HG02759 (cell line): ENCODE data around the gene CLDN14.

Experiments used
- ATAC-seq: cut with Tn5 transposase; IDR thresholded peaks from one replicate; pipeline ENCODE4 v1.9.1; 2021; ENCODE audit warnings: mild to moderate bottlenecking, moderate library complexity; ENCODE audit not compliant: unreplicated experiment

Gene CLDN14

DNA sequence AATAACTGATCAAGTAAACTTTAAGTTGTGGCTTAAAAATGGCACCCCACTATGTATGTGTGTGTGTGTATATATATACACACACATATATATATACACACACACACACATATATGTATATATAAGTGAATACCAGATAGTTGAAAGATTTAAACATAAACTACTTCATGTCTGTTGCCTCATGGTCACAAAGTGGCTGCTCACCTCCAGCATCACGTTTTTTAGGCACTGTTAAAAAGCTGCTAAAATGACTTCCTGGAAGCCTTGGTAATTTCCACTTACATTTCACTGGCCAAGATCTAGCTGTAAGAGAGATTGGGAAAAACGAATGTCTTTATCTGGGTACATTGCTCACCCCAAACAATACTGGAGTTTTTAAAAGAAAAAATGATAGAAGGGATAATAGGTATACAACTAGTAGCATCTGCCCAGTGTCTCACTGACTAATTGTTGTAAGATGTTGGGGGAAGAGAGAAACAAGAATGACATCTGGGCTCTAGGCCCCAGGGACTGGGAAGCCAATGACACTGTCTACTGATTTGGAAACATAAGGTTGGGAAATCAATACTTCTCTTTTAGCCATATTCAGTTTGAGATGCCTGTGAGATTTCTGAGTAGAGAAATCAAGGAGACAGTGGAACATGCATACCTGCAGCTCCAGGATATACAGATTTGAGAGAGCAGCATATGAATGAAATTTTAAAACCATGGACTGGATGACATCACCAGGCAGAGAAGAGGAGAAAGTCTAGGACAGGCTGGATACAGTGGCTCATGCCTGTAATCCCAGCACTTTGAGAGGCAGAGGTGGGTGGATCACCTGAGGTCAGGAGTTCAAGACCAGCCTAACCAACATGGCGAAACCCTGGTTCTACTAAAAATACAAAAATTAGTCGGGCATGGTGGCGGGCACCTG is 42.8 kb downstream of the CLDN14 start:
- ATAC-seq, result no peak

DNA sequence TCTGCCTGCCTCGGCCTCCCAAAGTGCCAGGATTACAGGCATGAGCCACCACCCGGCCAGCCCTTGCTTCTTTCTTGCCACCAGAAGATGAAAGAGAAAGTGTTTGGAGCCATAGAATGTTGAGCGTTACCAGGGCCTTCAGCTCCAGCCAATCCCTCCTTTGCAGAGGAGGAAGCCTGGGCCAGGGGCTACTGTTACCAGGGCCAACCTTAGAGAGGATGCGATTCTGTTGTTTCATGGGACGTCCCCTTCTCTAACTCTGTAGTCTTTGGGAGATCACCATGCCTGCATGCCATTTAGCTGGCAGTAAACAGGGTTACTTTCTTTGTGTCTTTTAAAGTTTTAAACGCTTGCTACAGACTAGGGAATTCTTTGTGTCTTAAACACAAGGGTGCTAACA is 45.8 kb downstream of the CLDN14 start:
- ATAC-seq, result no peak

DNA sequence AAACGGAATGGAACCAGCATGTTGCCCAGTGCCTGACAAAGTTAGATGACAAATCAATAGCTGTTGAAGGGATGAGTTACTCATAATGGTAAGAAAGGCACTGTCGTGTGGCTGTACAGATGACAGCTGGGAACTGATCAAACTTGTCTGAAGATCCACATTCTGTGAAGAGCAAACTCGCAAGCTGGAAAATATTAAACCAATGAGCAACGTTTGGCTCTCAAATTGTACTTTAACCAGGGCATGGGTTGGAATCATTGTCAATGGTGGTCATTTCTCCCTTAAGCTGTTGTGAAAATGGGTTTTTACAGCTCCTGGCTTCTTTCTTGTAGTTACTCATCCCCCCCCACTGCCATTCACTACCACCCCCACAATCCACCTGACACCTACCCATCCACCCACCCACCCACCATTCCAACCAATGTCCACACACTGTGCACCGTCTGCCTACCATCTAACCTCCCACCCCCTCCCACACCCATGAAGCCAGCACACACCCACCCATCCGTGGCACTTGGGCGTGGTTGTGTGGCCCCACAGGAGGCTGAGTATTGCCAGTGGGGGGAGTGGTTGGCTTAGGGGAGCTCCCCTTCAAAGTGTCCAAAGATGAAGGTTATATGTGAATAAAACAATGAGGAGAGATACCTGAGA is 46.7 kb downstream of the CLDN14 start:
- ATAC-seq, result no peak

DNA sequence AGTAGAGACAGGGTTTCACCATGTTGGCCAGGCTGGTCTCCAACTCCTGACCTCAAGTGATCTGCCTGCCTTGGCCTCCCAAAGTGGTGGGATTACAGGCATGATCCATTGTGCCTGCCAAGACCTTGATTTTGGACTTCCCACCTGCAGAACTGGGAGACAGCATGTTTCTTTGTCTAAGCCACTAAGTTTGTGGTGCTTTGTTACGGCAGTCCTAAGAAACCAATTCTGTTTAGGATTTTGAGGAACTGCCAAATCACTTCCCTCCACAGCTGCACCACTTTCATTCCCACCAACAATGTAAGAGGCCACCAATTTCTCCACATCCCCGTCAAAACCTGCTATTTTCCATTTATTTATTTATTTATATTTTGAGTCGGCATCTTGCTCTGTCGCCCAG is 48.7 kb downstream of the CLDN14 start:
- ATAC-seq, result no peak

DNA sequence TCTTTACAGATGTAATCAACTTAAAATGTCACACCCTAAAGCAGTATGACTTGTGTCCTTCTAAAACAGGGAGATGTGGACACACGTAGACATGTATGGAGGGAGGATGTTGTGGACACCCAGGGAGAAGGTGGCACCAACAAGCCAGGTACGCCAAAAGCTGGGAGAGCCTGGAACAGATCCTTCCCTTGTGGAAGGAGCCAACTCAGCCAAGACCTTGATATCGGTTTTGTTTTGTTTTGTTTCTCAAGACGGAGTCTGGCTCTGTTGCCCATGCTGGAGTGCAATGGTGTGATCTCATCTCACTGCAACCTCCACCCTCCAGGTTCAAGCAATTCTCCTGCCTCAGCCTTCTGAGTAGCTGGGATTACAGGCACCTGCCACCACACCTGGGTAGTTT is 49.1 kb downstream of the CLDN14 start:
- ATAC-seq, result no peak

DNA sequence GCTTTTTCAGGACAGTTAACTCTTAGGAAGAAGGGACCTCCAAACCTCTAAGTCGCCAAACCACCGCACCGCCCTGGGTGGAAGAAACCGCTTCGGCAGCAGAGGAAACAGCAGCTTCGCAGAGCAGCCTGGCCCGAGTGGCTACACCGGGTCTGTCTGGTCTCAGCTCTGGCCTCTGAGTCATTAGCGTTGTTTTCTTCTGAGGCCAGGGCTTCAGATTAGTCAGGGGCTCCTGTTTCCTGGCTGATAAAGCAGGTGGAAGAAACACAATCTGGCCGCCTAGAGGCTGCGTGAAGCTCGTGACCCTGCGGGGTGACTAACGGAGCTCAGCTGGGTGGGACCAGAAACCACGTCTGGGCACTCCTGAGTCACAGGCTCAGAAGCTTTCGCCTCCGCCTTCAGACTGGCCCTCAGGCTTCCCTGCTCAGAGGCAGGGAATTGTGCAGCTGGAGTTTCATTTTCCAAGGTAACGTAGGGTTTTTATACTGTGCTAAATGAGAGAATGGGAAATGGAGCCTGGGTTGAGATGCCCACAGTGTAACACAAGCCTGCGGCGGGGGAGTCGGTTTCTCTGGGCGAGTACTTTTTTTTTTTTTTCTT is 49.9 kb downstream of the CLDN14 start:
- ATAC-seq, result peak; percentile 86

DNA sequence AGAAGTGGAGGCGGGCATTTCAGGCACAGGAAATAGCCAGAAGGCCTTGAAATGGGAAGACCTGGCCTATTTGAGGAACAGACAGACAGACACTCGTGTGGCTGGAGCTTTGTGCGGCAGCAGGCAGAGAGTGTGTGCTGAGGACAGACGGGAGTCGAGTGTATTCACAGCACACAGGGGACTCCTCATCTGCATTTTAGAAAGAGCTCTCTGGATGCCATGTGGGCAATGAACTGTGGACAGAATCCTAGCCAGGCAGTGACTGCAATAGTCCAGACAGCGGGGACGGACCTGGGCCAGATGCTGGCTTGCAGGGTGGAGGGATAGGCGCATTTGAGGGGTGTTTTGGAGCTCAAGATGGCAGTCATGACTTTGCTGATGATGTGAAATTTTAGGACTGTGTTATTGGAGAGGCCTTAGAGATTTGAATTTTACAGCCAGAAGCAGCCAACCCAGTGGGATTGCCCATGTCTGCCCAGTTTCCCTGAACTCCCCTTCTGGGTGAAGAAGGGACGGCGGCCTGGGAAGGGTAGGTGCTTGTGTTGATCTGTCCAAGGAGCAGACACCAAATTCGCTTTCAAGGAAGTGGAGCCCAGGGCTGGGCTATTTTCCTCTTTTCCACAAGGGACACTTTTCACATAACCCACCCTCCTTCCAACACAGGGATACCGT is 51.0 kb downstream of the CLDN14 start:
- ATAC-seq, result no peak

DNA sequence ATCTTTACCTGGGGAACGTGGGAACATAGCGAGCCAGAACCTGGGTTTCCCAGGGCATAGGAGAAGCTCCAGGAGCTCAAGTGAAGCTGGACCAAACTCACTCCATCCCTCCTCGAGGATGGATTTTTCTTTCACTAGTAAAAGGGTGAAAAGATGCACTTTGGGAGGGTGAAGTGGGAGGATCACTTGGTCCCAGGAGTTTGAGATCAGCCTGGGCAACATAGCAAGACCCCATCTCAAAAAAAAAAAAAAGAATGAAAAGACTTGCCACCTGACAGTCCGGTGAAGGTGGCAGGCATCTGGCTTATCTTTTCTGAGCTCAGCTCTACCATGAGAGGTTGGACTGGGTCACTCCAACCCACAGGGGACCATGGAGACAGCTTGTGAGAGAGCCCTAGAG is 52.4 kb downstream of the CLDN14 start:
- no peak for ATAC-seq

DNA sequence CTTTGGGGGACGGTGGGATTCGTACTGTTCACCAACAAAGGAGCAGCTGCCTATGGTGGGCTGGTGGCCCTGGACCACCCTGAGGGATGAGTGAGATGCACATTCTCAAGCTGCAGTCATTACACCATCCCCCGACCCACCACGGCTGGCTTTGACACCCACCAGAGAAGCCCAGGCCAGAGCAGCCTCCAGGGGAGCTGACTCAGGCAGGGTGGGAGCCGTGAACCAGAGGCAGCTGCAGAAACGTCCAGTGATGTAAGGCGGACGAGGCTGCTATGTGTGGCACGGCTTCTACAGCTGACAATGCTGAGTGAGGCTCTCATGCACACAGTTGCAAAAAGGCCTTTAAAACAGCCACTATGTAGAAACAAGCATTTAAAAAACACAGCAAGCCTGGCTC is 54.6 kb downstream of the CLDN14 start:
- no peak for ATAC-seq

DNA sequence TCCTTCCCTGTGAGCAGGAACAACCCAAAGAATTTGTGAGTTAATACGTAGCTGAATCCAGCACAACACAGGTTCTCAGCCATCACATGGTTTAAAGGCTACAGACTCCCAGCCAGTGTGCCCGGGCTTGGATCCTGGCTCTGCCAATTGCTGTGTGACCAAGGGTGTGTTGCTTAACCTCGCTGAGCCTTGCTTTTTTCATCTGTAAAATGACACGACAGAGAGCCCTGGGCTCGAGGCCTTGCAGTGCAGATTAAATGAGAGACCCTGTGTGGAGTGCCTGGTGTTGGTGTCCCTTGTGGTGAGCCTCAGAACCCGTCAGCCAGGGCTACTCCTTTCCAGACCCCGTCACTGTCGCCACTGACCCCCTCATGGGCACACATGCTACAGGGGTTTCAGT is 55.3 kb downstream of the CLDN14 start:
- ATAC-seq, result no peak

DNA sequence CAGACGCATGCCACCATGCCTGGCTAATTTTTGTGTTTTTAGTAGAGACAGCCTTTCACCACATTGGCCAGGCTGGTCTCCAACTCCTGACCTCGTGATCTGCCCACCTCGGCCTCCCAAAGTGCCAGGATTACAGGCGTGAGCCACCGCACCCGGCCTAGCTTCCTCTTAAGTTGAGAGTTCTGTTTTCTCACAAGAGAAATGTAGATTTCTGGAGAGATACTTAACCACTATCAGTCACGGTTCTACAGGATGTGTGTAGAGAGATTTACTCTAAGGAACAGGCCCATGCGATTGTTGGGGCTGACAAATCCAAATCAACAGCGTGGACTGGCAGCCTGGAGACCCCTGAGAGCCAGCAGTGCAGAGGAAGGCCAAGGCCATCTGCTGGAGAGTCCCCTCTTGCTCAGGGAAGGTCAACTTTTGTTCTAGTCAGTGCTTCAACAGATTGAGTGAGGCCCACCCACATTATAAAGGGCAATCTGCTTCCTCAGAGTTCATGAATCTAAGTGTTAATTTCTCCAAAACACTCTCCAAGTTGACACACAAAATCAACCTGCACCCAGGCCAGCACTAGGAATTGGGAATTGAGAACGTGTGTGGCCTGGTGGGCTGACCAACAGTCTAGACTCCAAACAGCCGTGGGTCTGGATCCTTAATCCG is 56.0 kb downstream of the CLDN14 start:
- no peak for ATAC-seq

DNA sequence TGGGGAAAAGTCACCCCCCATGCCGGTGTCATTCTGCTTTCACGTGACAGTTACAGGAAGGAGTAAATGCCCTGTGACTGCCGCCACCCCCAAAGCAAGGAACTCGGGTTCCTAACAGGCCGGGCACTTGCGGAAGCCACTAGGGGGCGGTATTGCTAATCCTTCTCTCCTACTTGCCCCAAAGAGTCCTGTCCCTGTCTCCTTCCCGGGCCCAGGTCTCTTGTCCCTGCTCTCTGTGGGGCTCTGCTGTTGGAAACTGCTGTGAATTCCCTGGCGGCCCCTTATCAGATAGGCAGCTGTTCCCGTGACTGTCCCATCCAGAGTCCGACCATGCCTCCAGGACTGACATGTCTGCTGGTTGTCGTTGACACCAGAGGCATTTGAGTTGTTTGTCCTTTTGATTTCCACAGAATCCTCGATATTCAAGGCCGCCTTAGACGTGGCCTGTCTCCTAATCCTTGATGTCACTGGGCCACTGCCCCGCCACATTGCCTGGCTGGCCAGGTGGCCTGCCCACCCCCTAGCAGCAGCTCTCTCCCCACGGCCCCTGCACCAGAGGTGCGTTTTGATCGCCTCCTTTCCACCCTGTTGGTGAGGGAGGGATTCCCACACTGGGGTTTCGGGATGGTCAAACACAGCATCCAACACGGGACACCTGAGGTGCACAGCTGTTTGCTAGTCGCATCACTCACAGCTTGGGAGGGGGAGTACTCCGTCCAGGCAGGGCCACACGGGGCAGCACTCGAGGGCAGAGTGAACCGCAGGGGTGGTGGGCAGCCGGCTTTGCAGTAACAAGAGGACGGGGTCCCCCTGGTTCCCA is 57.4 kb downstream of the CLDN14 start:
- no peak for ATAC-seq

DNA sequence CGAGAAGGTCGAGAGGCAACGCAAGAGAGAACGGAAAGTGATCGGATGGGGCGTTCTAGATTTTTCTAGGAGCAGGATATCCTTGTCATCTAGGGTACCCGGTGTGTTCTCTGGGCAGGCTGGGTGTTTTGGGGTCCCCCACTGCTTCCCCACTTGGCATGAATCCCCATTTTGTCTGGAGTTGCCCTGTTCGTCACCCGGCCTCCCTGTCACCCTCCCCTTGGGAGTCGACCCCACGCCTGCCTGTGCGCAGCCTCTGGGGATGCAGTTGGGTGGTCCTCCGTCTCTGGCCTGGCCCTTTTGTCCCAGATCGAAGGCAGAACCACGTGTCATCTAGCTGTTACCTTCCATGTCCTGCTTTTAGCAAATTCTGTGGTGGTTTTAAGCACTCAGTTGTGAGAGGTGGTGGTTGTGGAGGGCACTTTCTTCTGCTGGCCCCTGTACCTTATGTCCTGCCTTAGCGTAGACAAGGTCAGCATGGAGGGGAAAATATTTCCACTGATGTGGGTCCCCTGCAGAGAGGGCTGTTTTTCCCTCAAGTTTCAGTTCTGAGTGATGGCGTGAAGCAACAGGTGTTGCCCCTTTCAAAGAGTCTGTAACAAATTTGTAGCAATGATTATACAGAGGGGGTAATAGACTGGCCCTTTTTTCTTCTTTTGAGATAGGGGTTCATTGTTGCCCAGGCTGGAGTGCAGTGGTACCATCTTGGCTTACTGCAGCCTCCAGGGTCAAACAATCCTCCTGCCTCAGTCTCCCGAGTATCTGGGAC is 59.2 kb downstream of the CLDN14 start:
- no peak for ATAC-seq

DNA sequence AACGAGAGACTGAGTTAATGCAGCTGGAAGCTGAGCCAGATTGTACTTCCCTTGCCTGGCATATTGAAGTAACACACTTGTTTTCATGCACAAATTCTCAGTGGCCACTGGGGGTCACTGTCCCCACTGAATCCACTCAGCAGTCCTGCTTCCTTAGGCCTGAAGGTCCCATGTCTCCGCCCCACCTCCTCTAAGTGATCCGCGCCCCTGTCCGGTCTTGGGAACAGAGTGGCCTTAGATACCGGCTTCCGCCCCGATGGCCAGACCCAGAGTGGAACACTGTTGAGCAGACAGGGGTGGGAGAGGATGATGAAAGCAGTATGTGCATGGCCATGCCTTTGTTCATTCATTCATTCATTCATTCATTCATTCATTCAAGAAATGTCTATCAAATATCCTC is 59.9 kb downstream of the CLDN14 start:
- ATAC-seq, result no peak

DNA sequence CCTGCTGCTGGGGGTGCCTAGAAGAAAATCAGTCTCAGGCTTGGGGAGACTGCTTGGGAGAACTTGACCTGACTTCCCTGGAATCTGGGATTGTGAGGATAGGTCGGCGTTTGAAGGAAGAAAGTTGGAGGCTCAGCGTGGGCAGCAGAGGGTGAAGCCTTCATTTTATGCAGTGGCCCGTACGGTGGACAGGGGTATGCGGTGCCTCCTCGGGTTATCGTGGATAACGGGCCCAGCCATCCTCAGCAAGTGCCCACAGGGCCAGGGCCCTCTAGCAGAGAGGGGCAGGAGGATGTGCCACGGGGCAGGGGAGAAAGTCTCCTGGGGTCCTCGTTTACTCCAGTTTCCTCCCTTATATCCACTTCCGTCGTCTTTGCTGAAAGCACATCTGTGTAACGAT is 60.7 kb downstream of the CLDN14 start:
- no peak for ATAC-seq

DNA sequence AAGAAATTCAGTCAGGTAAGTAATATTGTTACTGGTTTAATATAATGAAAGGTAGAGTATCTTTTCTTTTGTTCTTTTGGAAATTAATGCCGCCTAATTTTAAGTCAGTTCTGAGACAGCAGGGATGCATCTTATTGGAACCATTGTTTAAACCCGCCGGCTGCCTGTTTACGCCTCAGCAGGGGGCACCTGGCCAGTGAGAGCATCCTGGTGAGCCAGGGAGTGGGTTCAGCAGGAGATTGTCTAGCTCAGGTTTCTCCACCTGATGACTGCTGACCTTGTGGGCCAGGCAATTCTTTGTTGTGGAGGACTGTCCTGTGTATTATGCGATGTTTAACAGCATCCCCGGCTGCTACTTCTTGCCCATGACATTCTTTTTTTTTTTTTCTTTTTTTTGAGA is 64.5 kb downstream of the CLDN14 start:
- no peak for ATAC-seq

DNA sequence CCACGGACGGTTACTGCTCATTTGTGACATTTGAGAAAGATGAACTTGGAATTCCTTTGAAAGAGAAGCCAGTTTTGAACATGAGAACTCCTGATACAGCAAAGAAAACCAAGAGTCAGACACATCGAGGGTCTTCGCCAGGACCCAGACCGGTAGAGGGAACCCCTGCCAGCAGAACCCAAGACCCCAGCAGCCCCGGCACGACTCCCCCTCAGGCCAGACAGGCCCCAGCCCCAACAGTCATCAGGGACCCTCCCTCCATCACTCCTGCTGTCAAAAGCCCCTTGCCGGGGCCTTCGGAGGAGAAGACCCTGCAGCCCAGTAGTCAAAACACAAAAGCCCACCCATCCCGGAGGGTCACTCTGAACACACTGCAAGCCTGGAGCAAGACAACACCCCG is 67.0 kb downstream of the CLDN14 start:
- ATAC-seq, result no peak

DNA sequence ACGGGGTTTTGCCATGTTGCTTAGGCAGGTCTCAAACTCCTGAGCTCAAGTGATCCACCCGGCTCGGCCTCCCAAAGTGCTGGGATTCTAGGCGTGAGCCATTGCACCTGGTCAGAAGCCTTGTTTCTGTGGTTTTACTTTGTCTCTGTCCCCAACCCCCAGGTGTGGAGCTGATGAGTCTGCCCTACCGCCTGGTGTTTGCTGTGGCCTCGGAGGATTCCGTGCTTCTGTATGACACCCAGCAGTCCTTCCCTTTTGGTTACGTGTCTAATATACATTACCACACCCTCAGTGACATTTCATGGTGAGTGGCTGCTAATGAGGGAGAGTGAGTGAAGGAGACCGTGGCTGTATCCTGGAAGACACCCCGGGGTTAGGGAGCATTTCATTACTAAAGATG is 68.6 kb downstream of the CLDN14 start:
- no peak for ATAC-seq
